ENCODE data around the gene NKAP. TPM values are rescaled to one million over a fixed set of nuclear protein-coding genes. Genes with fewer than 3 reads are reported as not detected.

The NKAP gene
- total and polyA plus RNA-seq, 2 of the 13 experiments (the other 11 are each of a cell fraction or from before 2014, with no cell fraction given): 3.6 to 6.1 TPM

DNA sequence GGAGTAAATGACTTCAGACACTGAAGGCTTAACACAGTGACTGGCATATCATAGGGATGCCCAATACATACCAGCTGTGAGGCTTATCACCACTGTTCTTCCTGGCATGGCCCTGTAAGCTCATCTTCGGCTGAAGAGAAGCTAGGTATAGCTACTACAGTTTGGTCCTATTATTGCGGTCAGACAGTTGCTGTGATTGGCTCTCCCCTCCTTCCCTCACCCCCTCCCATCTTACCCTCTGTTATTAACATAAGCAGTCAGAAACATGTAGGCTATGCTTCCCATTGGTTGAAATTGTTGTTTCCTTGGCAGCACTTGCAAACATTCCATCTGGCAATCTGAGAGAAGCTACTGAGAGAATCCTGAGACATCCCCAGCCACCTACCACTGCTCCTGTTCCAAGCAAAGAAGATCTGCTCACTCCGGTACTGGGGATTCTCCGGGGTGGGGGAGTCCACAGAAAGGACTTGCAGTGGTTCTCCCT lies 47.7 kb downstream of the NKAP start, which contains the start of gene AKAP14:
Gene AKAP14, plus strand, starts transcription at position 51 of the 484 bp plus-strand sequence. CDS start 7,331 bp downstream, outside the sequence.
- Histone ChIP-seq H3K4me3 (replicated peaks in 1 of 3; ENCODE audit: insufficient read depth in 1 of 3, low read depth in 2 of 3, low read length in 3 of 3) (no peak within 1 kb of the TSS), H3K27me3 (ENCODE audit: control insufficient read depth in 1 of 2, insufficient read depth in 2 of 2, low read length in 2 of 2) (no peaks in the 10 kb centered on the region), H3K9ac (ENCODE audit: insufficient read depth, low read depth, low read length) (no peak within 1 kb of the TSS), H3K27ac (ENCODE audit: extremely low read length, insufficient read depth, low read length) (no peak within 1 kb of the TSS), H3K79me2 (ENCODE audit: insufficient read depth, low read length) (no peaks in the 10 kb centered on the region), H3K4me2 (ENCODE audit: low read depth, low read length) (no peak within 1 kb of the TSS), H3K36me3 (replicated peaks in 1 of 2; ENCODE audit: control insufficient read depth in 1 of 2, insufficient read depth in 2 of 2, low read length in 2 of 2) (no peaks in the 10 kb centered on the region), H3K9me3 (ENCODE audit: low read length) (no peaks in the 10 kb centered on the region), H4K20me1 (ENCODE audit: insufficient read depth, low read length) (no peaks in the 10 kb centered on the region), H2AFZ (ENCODE audit: low read length) (no peak within 1 kb of the TSS), H3K4me1 (ENCODE audit: insufficient read depth, low read length) (no peaks in the 10 kb centered on the region)
- WGBS (ENCODE audit: low lambda C conversion rate): 79% methylated on average over 4 of the region's 4 CpGs
- ChIA-PET POLR2A (no interaction called here), CTCF (ENCODE audit: low intra/inter-chr PET ratio, low total read pairs) (no interaction called here)
- no peak for FAIRE-seq
- intact Hi-C loops (cut with micrococcal nuclease; ENCODE audit: unreplicated experiment): no loop called here
- DNase-seq (ENCODE audit: low spot score): no peak
- no peak for ATAC-seq
- in situ Hi-C loops (cut with HindIII; ENCODE audit: extremely low pct_ligation_motif_present, low pct_unique_long_range_greater_than_20kb): no loop called here
- BruUV-seq (replicated peaks): no TSS peak
- TF ChIP-seq HDAC6 (IDR thresholded peaks at IDR 0.05; ENCODE audit: low read depth, low read length) (no peak), DDIT3 (CRISPR knock-in tag; IDR thresholded peaks at IDR 0.05) (no peak), REL (CRISPR knock-in tag; conservative IDR thresholded peaks at IDR 0.05) (no peak), FOXK2 (IDR thresholded peaks at IDR 0.05) (no peak), LRRFIP1 (CRISPR knock-in tag; conservative IDR thresholded peaks at IDR 0.05) (no peak), ATF1 (CRISPR knock-in tag; IDR thresholded peaks at IDR 0.05) (no peak), ZBTB3 (CRISPR knock-in tag; IDR thresholded peaks at IDR 0.05; ENCODE audit: borderline replicate concordance, low read depth) (no peak), KDM5B (CRISPR knock-in tag; IDR thresholded peaks at IDR 0.05; ENCODE audit: borderline replicate concordance) (no peak), RFXAP (CRISPR knock-in tag; IDR thresholded peaks at IDR 0.05; ENCODE audit: borderline replicate concordance) (no peak), ZNF766 (CRISPR knock-in tag; IDR thresholded peaks at IDR 0.05; ENCODE audit: borderline replicate concordance) (no peak), ZHX2 (IDR thresholded peaks at IDR 0.05; ENCODE audit: low read depth) (no peak), ZHX2 (CRISPR knock-in tag; IDR thresholded peaks at IDR 0.05; ENCODE audit: borderline replicate concordance) (no peak), TBL1XR1 (IDR thresholded peaks at IDR 0.05; ENCODE audit: borderline replicate concordance, low read length, partially characterized antibody) (no peak), ELF1 (CRISPR knock-in tag; IDR thresholded peaks at IDR 0.05) (no peak)
- TF ChIP-seq, protein P1, sequence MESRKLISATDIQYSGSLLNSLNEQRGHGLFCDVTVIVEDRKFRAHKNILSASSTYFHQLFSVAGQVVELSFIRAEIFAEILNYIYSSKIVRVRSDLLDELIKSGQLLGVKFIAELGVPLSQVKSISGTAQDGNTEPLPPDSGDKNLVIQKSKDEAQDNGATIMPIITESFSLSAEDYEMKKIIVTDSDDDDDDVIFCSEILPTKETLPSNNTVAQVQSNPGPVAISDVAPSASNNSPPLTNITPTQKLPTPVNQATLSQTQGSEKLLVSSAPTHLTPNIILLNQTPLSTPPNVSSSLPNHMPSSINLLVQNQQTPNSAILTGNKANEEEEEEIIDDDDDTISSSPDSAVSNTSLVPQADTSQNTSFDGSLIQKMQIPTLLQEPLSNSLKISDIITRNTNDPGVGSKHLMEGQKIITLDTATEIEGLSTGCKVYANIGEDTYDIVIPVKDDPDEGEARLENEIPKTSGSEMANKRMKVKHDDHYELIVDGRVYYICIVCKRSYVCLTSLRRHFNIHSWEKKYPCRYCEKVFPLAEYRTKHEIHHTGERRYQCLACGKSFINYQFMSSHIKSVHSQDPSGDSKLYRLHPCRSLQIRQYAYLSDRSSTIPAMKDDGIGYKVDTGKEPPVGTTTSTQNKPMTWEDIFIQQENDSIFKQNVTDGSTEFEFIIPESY (CRISPR knock-in tag; IDR thresholded peaks at IDR 0.05): no peak

All from HepG2 (cell line).